Endothelial cell of umbilical vein (primary cell): Measurements from ENCODE around the gene DMWD. TPM values are rescaled to one million over a fixed set of nuclear protein-coding genes. Genes with fewer than 3 reads are reported as not detected.

Source experiments
- BruUV-seq: library from RNA; stranded (reverse); fragments of 400-500 nt; replicated peaks from 2 replicates; lab custom pipeline; 2021; lab: Mats Ljungman, UMichigan
- CTCF ChIA-PET: fragments of 300-600, 350-600 bp; sonication (Branson Sonifier 250); formaldehyde crosslinking; loops from one replicate; lab custom pipeline; 2021; ENCODE audit warnings: antibody characterized with exemption, inconsistent platforms; lab: Charles Lee
- POLR2A ChIA-PET: fragments of 300-600, 350-600 bp; sonication (Branson Sonifier 250); formaldehyde crosslinking; loops from one replicate; lab custom pipeline; 2021; ENCODE audit warnings: antibody characterized with exemption, inconsistent platforms; lab: Charles Lee
- DNase-seq: peaks from one replicate; pipeline ENCODE4 v3.0.0-alpha.2; 2011; ENCODE audit warnings: low read depth, low spot score
- FAIRE-seq: peaks from 2 replicates; lab custom pipeline; 2011; peaks lifted over from hg19 to GRCh38; lab: Jason Lieb, UNC
- H2AFZ ChIP-seq: 2 replicates; pipeline ENCODE4 v1.6.0; 2012; ENCODE audit warnings: low read depth, low read length, control low read depth, inconsistent platforms
- H3K27ac ChIP-seq: 2 replicates; pipeline ENCODE4 v1.5.1; 2011; ENCODE audit warnings: low read depth, mild to moderate bottlenecking, control low read depth, low read length, moderate library complexity; ENCODE audit not compliant: insufficient read depth
- H3K27me3 ChIP-seq, 2 experiments: 2 replicates each; pipeline versions ENCODE4 v1.6.0 to v1.6.1; 2011; ENCODE audit warnings: low read length in 2 of 2, mixed read lengths in 1 of 2; ENCODE audit not compliant: control insufficient read depth in 2 of 2, insufficient read depth in 2 of 2
- H3K36me3 ChIP-seq, 2 experiments: 2 replicates in 1 of 2; 3 replicates in 1 of 2; pipeline ENCODE4 v1.5.1; 2011; ENCODE audit warnings: low read length in 2 of 2, mild to moderate bottlenecking in 1 of 2, moderate library complexity in 1 of 2; ENCODE audit not compliant: control insufficient read depth in 2 of 2, insufficient read depth in 2 of 2; ENCODE audit errors: extremely low read depth in 1 of 2
- H3K4me1 ChIP-seq: 3 replicates; pipeline ENCODE4 v1.5.1; 2011; ENCODE audit warnings: mild to moderate bottlenecking, low read length; ENCODE audit not compliant: control insufficient read depth, insufficient read depth; ENCODE audit errors: extremely low read depth
- H3K4me2 ChIP-seq: 2 replicates; pipeline ENCODE4 v1.6.1; 2011; ENCODE audit warnings: low read length, control low read depth, mixed read lengths; ENCODE audit not compliant: insufficient read depth
- H3K4me3 ChIP-seq, 3 experiments: fragments of 200-600 bp in 1 of 3; sonication (generic), shearing (Covaris generic) in 1 of 3; replicated peaks in 1 of 3; 2 replicates each; pipeline ENCODE4 v1.5.1; 2011 to 2016; ENCODE audit warnings: control low read depth in 3 of 3, low read length in 3 of 3, mild to moderate bottlenecking in 2 of 3, inconsistent platforms in 1 of 3, low read depth in 1 of 3, moderate library complexity in 1 of 3; ENCODE audit not compliant: insufficient read depth in 1 of 3
- H3K79me2 ChIP-seq: 2 replicates; pipeline ENCODE4 v1.6.0; 2012; ENCODE audit warnings: low read length, inconsistent platforms; ENCODE audit not compliant: control insufficient read depth, insufficient read depth
- H3K9ac ChIP-seq: replicated peaks from 2 replicates; pipeline ENCODE3; 2011; ENCODE audit warnings: low read length, control low read depth; ENCODE audit not compliant: insufficient read depth; ENCODE audit errors: extremely low read depth
- H3K9me1 ChIP-seq: replicated peaks from 3 replicates; pipeline ENCODE4 v1.6.0; 2011; ENCODE audit warnings: mild to moderate bottlenecking, low read length; ENCODE audit not compliant: control insufficient read depth, insufficient read depth; ENCODE audit errors: extremely low read depth
- H3K9me3 ChIP-seq: replicated peaks from 2 replicates; pipeline ENCODE4 v1.5.1; 2012; ENCODE audit warnings: low read length, inconsistent platforms; ENCODE audit not compliant: control insufficient read depth, insufficient read depth
- H4K20me1 ChIP-seq: replicated peaks from 2 replicates; pipeline ENCODE3; 2011; ENCODE audit warnings: mild to moderate bottlenecking, low read length; ENCODE audit not compliant: control insufficient read depth, insufficient read depth; ENCODE audit errors: extremely low read depth
- CTCF ChIP-seq, 2 donors: IDR thresholded peaks; 1 replicate in 1 of 2; 2 replicates in 1 of 2; pipeline ENCODE4 v1.5.1; 2011; ENCODE audit warnings: low read length in 2 of 2, mild to moderate bottlenecking in 2 of 2, moderate library complexity in 2 of 2, control low read depth in 1 of 2, inconsistent platforms in 1 of 2, low read depth in 1 of 2; ENCODE audit not compliant: insufficient read depth in 1 of 2; ENCODE audit errors: extremely low read depth in 1 of 2
- EZH2 ChIP-seq: IDR thresholded peaks from 2 replicates; pipeline ENCODE4 v1.6.1; 2012; ENCODE audit warnings: borderline replicate concordance, low read depth, mild to moderate bottlenecking, moderate library complexity, low read length, inconsistent platforms; ENCODE audit not compliant: severe bottlenecking
- FOS ChIP-seq: IDR thresholded peaks from 2 replicates; pipeline ENCODE4 v1.6.1; 2011; ENCODE audit warnings: mild to moderate bottlenecking, low read length, moderate library complexity, borderline replicate concordance; ENCODE audit not compliant: insufficient read depth
- GATA2 ChIP-seq: IDR thresholded peaks from 2 replicates; pipeline ENCODE4 v1.7.0; 2011; ENCODE audit warnings: low read depth, mild to moderate bottlenecking, moderate library complexity, mixed read lengths, low read length; ENCODE audit not compliant: insufficient read length, insufficient read depth
- JUN ChIP-seq: IDR thresholded peaks from 2 replicates; pipeline ENCODE4 v1.6.1; 2011; ENCODE audit warnings: borderline replicate concordance, low read depth; ENCODE audit not compliant: insufficient read length, insufficient read depth
- MAX ChIP-seq: IDR thresholded peaks from 2 replicates; pipeline ENCODE4 v1.6.1; 2011; ENCODE audit not compliant: insufficient read depth, insufficient read length
- MYC ChIP-seq: IDR thresholded peaks from one replicate; pipeline ENCODE4 v1.6.1; 2011; ENCODE audit warnings: mild to moderate bottlenecking, low read depth, low read length
- POLR2A ChIP-seq: IDR thresholded peaks from 2 replicates; pipeline ENCODE4 v1.6.1; 2012; ENCODE audit warnings: low read depth, mild to moderate bottlenecking, control low read depth, low read length
- POLR2AphosphoS5 ChIP-seq: IDR thresholded peaks from 2 replicates; pipeline ENCODE4 v1.6.1; 2012; ENCODE audit warnings: low read depth, mild to moderate bottlenecking, control low read depth, low read length, moderate library complexity; ENCODE audit not compliant: insufficient read depth
- dilution Hi-C: fragments of 300-500 bp; cut with MboI; formaldehyde crosslinking; loops from one replicate; pipeline ENCODE4 v1.15.0; 2019; ENCODE audit warnings: low sequenced_read_pairs; ENCODE audit not compliant: extremely low pct_ligation_motif_present
- intact Hi-C: fragments of 100-400 bp; cut with micrococcal nuclease; formaldehyde crosslinking; loops from one replicate; pipeline ENCODE4 v1.10.0; 2022
- polyA plus RNA-seq, 4 experiments: library from polyadenylated mRNA; depleted of rRNA in 3 of 4; stranded (reverse) in 3 of 4; unstranded in 1 of 4; fragments of >200 nt; gene quantifications; 2 replicates each; pipeline versions ENCODE4 v1.2.1 to v1.2.3, GENCODE V29; 2011 to 2012; ENCODE audit warnings: missing spikeins in 1 of 4
- total RNA-seq: library from RNA; stranded (reverse); gene quantifications from 2 replicates; pipeline ENCODE4 v1.2.3, GENCODE V29; 2021

Gene DMWD
- total and polyA plus RNA-seq, 2 donors (not counting 3 experiments of a cell fraction or from before 2014, with no cell fraction given): 36.9 to 81.1 TPM

GRCh38 chr19:45763691-45764294 lies 28.9 kb downstream of the DMWD start:
- Histone ChIP-seq H2AFZ (no peak overlapping the region), H3K4me3 (no peak overlapping the region), H3K9me1 (no peaks in the 10 kb centered on the region), H3K9ac (no peak overlapping the region), H3K9me3 (no peaks in the 10 kb centered on the region), H3K4me1 (peaks cover 6% of the 10 kb centered on the region), H3K27ac (no peak overlapping the region), H3K27me3 (no peaks in the 10 kb centered on the region), H3K36me3 (no peaks in the 10 kb centered on the region), H4K20me1 (no peaks in the 10 kb centered on the region), H3K79me2 (peaks cover 2% of the 10 kb centered on the region), H3K4me2 (no peak overlapping the region)
- DNase-seq: no peak
- TF ChIP-seq POLR2AphosphoS5 (no peak), POLR2A (no peak), FOS (no peak), MAX (no peak), EZH2 (no peak)
- BruUV-seq: no TSS peak
- dilution Hi-C loops (no loop called here), intact Hi-C loops (no loop called here)
- ChIA-PET CTCF (no interaction called here), POLR2A (no interaction called here)
- FAIRE-seq: no peak

- CTCF ChIA-PET: interaction anchor here (0.6 to 0.7 kb wide), 2 partner anchors 70 to 768 kb away, joined by 3 to 4 read pairs; partner anchors contain the start of gene QPCTL
- no peak for FAIRE-seq
- POLR2A ChIA-PET: no interaction called here
Observed at GRCh38 chr19:45762870-45763631, 29.6 kb downstream of the DMWD start.

More at GRCh38 chr19:45762870-45763631, 29.6 kb downstream of the DMWD start:
- no peak overlapping the region for H3K4me3 ChIP-seq
- H3K4me2 ChIP-seq: no peak overlapping the region
- peaks cover 6% of the 10 kb centered on the region for H3K4me1 ChIP-seq
- intact Hi-C loops (no loop called here), dilution Hi-C loops (no loop called here)
- DNase-seq: no peak
- no peaks in the 10 kb centered on the region for H3K36me3 ChIP-seq
- no peak overlapping the region for H3K27ac ChIP-seq
- H3K9me3 ChIP-seq: no peaks in the 10 kb centered on the region
- H3K27me3 ChIP-seq: no peaks in the 10 kb centered on the region
- H3K9me1 ChIP-seq: no peaks in the 10 kb centered on the region
- TF ChIP-seq FOS: no peak
- no peak for TF ChIP-seq GATA2
- no peak for TF ChIP-seq POLR2AphosphoS5
- no peak for TF ChIP-seq POLR2A
- TF ChIP-seq MYC: no peak
- no peak for TF ChIP-seq CTCF (IDR thresholded peaks at IDR 0.05; ENCODE audit: extremely low read depth in 1 of 2, insufficient read depth in 1 of 2, low read depth in 1 of 2, low read length in 2 of 2)
- no peak for TF ChIP-seq EZH2
- no peak for TF ChIP-seq MAX
- no peak for TF ChIP-seq JUN
- H2AFZ ChIP-seq: no peak overlapping the region
- H3K9ac ChIP-seq: no peak overlapping the region
- no peaks in the 10 kb centered on the region for H4K20me1 ChIP-seq
- no TSS peak for BruUV-seq
- peaks cover 2% of the 10 kb centered on the region for H3K79me2 ChIP-seq
